Keratinocyte (primary cell): ENCODE results near the gene DPYSL5. TPM values are rescaled to one million over a fixed set of nuclear protein-coding genes. Genes with fewer than 3 reads are reported as not detected.

Experiments used
- DNase-seq: peaks from one replicate; pipeline ENCODE4 v3.0.0-alpha.2; 2011; ENCODE audit warnings: low read depth, missing footprints, low spot score
- FAIRE-seq: peaks from 2 replicates; lab custom pipeline; 2011; peaks lifted over from hg19 to GRCh38; lab: Jason Lieb, UNC
- H2AFZ ChIP-seq: 2 replicates; pipeline ENCODE4 v1.6.0; 2012; ENCODE audit warnings: low read length, control low read depth, inconsistent platforms; ENCODE audit not compliant: control insufficient read depth
- H3K27ac ChIP-seq: 2 replicates; pipeline ENCODE4 v1.5.1; 2011; ENCODE audit warnings: low read length; ENCODE audit not compliant: control insufficient read depth, insufficient read depth
- H3K27me3 ChIP-seq: 3 replicates; pipeline ENCODE4 v1.6.0; 2011; ENCODE audit warnings: low read length; ENCODE audit not compliant: control insufficient read depth, insufficient read depth; ENCODE audit errors: extremely low read depth
- H3K36me3 ChIP-seq, 2 experiments: 2 replicates in 1 of 2; 3 replicates in 1 of 2; pipeline ENCODE4 v1.5.1; 2011; ENCODE audit warnings: low read length in 2 of 2, mild to moderate bottlenecking in 1 of 2; ENCODE audit not compliant: control insufficient read depth in 2 of 2, insufficient read depth in 2 of 2; ENCODE audit errors: extremely low read depth in 1 of 2
- H3K4me1 ChIP-seq: 3 replicates; pipeline ENCODE4 v1.5.1; 2011; ENCODE audit warnings: low read length; ENCODE audit not compliant: control insufficient read depth, insufficient read depth; ENCODE audit errors: extremely low read depth
- H3K4me2 ChIP-seq: 3 replicates; pipeline ENCODE4 v1.6.0; 2011; ENCODE audit warnings: low read depth, low read length; ENCODE audit not compliant: control insufficient read depth, insufficient read depth; ENCODE audit errors: extremely low read depth
- H3K4me3 ChIP-seq, 3 experiments: fragments of 200-600 bp in 1 of 3; sonication (generic) in 1 of 3; 2 replicates in 2 of 3; 3 replicates in 1 of 3; pipeline ENCODE4 v1.5.1; 2011 to 2016; ENCODE audit warnings: low read length in 3 of 3, mild to moderate bottlenecking in 3 of 3, control low read depth in 2 of 3, inconsistent platforms in 1 of 3, low read depth in 1 of 3, mixed read lengths in 1 of 3, mixed run types in 1 of 3, moderate library complexity in 1 of 3; ENCODE audit not compliant: control insufficient read depth in 2 of 3, insufficient read depth in 2 of 3; ENCODE audit errors: extremely low read depth in 1 of 3
- H3K79me2 ChIP-seq: 2 replicates; pipeline ENCODE4 v1.6.0; 2012; ENCODE audit warnings: low read length; ENCODE audit not compliant: control insufficient read depth, insufficient read depth
- H3K9ac ChIP-seq: 3 replicates; pipeline ENCODE4 v1.6.0; 2011; ENCODE audit warnings: low read length; ENCODE audit not compliant: control insufficient read depth, insufficient read depth; ENCODE audit errors: extremely low read depth
- H3K9me1 ChIP-seq: 3 replicates; pipeline ENCODE4 v1.6.0; 2011; ENCODE audit warnings: low read length; ENCODE audit not compliant: control insufficient read depth, insufficient read depth; ENCODE audit errors: extremely low read depth
- H3K9me3 ChIP-seq: 2 replicates; pipeline ENCODE4 v1.5.1; 2012; ENCODE audit warnings: low read depth, low read length; ENCODE audit not compliant: control insufficient read depth
- H4K20me1 ChIP-seq: 3 replicates; pipeline ENCODE4 v1.6.0; 2011; ENCODE audit warnings: low read length; ENCODE audit not compliant: control insufficient read depth, insufficient read depth; ENCODE audit errors: extremely low read depth
- EZH2 ChIP-seq: IDR thresholded peaks from one replicate; pipeline ENCODE4 v1.6.1; 2012; ENCODE audit warnings: inconsistent platforms, mild to moderate bottlenecking, low read length, moderate library complexity
- dilution Hi-C: fragments of 300-500 bp; cut with MboI; formaldehyde crosslinking; loops from one replicate; pipeline ENCODE4 v1.7.0; 2020; ENCODE audit warnings: low sequenced_read_pairs; ENCODE audit not compliant: extremely low pct_ligation_motif_present
- polyA plus RNA-seq, 5 experiments: library from polyadenylated mRNA; depleted of rRNA in 3 of 5; stranded (reverse) in 3 of 5; stranded (forward) in 1 of 5; unstranded in 1 of 5; fragments of >200 nt; gene quantifications; 1 replicate in 1 of 5; 2 replicates in 3 of 5; 3 replicates in 1 of 5; pipeline versions ENCODE4 v1.2.1 to v1.2.3, GENCODE V29; 2011 to 2012; ENCODE audit warnings: missing spikeins in 2 of 5, low read depth in 1 of 5, low replicate concordance in 1 of 5
- TF ChIP-seq, protein P1 (sequence below), 3 experiments: IDR thresholded peaks in 1 of 3; conservative IDR thresholded peaks in 1 of 3; optimal IDR thresholded peaks in 1 of 3; 2 replicates in 2 of 3; 3 replicates in 1 of 3; pipeline versions ENCODE3 to v1.5.1; 2011; ENCODE audit warnings: low read length in 3 of 3, mild to moderate bottlenecking in 3 of 3, moderate library complexity in 2 of 3, control low read depth in 1 of 3, inconsistent platforms in 1 of 3; ENCODE audit not compliant: insufficient read depth in 2 of 3; ENCODE audit errors: extremely low read depth in 1 of 3

Gene DPYSL5
- polyA plus RNA-seq, 1 donor (not counting 4 experiments of a cell fraction or from before 2014, with no cell fraction given), result not detected

DNA sequence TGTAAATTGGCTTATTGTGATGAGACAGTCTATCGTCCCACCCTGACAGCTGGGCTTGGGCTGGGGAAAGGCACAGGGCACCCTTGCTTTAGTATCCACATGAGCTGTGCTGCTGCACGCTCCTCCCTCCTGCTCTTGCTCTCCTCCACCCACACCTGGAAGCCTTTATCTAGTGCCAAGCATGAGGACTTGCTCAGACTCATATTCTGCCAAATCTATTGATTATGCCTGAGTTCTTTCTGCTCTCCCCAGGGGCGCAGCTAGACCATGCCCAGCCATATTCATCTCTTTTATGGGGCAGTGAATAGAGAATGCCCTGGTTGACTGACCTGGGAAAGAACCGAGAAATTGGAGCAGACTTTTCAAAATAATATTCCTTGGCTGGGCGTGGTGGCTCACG is 29.0 kb upstream of the DPYSL5 start:
- Histone ChIP-seq H3K4me1 (no peaks in the 10 kb centered on the region), H3K9me1 (no peaks in the 10 kb centered on the region), H3K27ac (no peak overlapping the region), H3K9me3 (no peaks in the 10 kb centered on the region), H2AFZ (no peak overlapping the region), H3K79me2 (no peaks in the 10 kb centered on the region), H3K9ac (no peak overlapping the region), H3K27me3 (peaks cover 4% of the 10 kb centered on the region), H3K4me3 (no peak overlapping the region), H3K4me2 (no peak overlapping the region), H4K20me1 (no peaks in the 10 kb centered on the region), H3K36me3 (no peaks in the 10 kb centered on the region)
- no peak for DNase-seq
- FAIRE-seq, result no peak
- dilution Hi-C loops, result no loop called here
- TF ChIP-seq, protein P1, sequence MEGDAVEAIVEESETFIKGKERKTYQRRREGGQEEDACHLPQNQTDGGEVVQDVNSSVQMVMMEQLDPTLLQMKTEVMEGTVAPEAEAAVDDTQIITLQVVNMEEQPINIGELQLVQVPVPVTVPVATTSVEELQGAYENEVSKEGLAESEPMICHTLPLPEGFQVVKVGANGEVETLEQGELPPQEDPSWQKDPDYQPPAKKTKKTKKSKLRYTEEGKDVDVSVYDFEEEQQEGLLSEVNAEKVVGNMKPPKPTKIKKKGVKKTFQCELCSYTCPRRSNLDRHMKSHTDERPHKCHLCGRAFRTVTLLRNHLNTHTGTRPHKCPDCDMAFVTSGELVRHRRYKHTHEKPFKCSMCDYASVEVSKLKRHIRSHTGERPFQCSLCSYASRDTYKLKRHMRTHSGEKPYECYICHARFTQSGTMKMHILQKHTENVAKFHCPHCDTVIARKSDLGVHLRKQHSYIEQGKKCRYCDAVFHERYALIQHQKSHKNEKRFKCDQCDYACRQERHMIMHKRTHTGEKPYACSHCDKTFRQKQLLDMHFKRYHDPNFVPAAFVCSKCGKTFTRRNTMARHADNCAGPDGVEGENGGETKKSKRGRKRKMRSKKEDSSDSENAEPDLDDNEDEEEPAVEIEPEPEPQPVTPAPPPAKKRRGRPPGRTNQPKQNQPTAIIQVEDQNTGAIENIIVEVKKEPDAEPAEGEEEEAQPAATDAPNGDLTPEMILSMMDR (optimal IDR thresholded peaks at IDR 0.05 in 1 of 3, IDR thresholded peaks at IDR 0.05 in 1 of 3, conservative IDR thresholded peaks at IDR 0.05 in 1 of 3; ENCODE audit: extremely low read depth in 1 of 3, insufficient read depth in 2 of 3, low read length in 3 of 3), result no peak
- TF ChIP-seq EZH2, result no peak

DNA sequence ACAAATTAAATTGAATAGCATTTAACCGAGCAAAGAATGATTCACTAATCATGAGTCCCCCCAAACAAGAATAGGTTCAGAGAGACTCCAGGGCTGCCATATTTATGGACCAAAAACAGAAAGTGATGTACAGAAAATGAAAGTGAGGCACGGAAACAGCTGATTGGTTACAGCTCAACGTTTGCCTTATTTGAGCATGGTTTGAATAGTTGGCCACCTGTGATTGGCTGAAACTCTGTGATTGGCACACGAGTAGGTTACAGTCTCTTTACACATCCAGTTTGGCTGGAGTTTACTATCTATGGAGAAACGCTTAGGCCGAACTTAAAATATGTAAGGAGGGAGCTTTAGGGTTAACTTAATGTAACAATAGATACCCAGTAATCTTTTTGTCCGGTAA is 27.0 kb upstream of the DPYSL5 start:
- H3K9me1 ChIP-seq, result no peaks in the 10 kb centered on the region
- TF ChIP-seq, protein P1 (optimal IDR thresholded peaks at IDR 0.05 in 1 of 3, IDR thresholded peaks at IDR 0.05 in 1 of 3, conservative IDR thresholded peaks at IDR 0.05 in 1 of 3; ENCODE audit: extremely low read depth in 1 of 3, insufficient read depth in 2 of 3, low read length in 3 of 3), result no peak
- no peak for TF ChIP-seq EZH2
- H3K27ac ChIP-seq, result no peak overlapping the region
- no peaks in the 10 kb centered on the region for H3K79me2 ChIP-seq
- H3K4me1 ChIP-seq, result no peaks in the 10 kb centered on the region
- peaks cover 4% of the 10 kb centered on the region for H3K27me3 ChIP-seq
- no peak for FAIRE-seq
- no peaks in the 10 kb centered on the region for H3K9me3 ChIP-seq
- no peaks in the 10 kb centered on the region for H3K36me3 ChIP-seq
- no peaks in the 10 kb centered on the region for H4K20me1 ChIP-seq
- H3K4me2 ChIP-seq, result no peak overlapping the region
- no peak for DNase-seq
- dilution Hi-C loops, result no loop called here
- no peak overlapping the region for H3K4me3 ChIP-seq
- no peak overlapping the region for H3K9ac ChIP-seq
- H2AFZ ChIP-seq, result no peak overlapping the region
